OCI-LY1 (cell line): ENCODE results near the gene ZNF471.

ENCODE experiments used
- EZH2 ChIP-seq: fragments of 200-600 bp; sonication (generic), shearing (Covaris generic); IDR thresholded peaks from 2 replicates; pipeline ENCODE4 v1.8.0; 2017; ENCODE audit warnings: borderline replicate concordance, mixed run types, mild to moderate bottlenecking, antibody characterized with exemption, low read length, moderate library complexity, mixed read lengths
- TF ChIP-seq, protein P1 (sequence below): fragments of 200-600 bp; sonication (generic), shearing (Covaris generic); IDR thresholded peaks from 2 replicates; pipeline ENCODE4 v1.5.1; 2017; ENCODE audit warnings: mild to moderate bottlenecking, antibody characterized with exemption, low read length, moderate library complexity, mixed read lengths

DNA sequence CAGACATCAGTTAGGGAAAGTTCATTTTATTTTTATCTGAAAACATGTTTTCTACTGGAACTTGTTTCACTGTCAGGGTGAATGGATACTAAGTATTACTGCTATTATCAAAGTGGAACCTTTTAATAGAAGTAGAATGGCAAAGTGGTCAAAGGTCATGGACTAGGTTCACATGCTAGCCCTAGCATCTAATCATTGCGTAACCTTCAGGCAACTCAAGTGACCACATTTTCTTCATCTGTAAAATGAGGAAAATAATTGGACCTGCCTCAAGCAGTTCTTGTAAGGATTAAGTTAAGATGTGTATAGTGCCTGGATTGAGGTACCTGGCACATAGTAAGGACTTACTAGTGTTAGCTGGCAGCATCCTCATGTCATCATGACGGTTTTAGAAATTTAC is 36.1 kb downstream of the ZNF471 start:
- TF ChIP-seq, protein P1, sequence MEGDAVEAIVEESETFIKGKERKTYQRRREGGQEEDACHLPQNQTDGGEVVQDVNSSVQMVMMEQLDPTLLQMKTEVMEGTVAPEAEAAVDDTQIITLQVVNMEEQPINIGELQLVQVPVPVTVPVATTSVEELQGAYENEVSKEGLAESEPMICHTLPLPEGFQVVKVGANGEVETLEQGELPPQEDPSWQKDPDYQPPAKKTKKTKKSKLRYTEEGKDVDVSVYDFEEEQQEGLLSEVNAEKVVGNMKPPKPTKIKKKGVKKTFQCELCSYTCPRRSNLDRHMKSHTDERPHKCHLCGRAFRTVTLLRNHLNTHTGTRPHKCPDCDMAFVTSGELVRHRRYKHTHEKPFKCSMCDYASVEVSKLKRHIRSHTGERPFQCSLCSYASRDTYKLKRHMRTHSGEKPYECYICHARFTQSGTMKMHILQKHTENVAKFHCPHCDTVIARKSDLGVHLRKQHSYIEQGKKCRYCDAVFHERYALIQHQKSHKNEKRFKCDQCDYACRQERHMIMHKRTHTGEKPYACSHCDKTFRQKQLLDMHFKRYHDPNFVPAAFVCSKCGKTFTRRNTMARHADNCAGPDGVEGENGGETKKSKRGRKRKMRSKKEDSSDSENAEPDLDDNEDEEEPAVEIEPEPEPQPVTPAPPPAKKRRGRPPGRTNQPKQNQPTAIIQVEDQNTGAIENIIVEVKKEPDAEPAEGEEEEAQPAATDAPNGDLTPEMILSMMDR = no peak
- no peak for TF ChIP-seq EZH2
